Cardiac muscle cell (in vitro differentiated cells and primary cell): ENCODE results near the gene FAM240A. TPM values are rescaled to one million over a fixed set of nuclear protein-coding genes. Genes with fewer than 3 reads are reported as not detected.

Experiments used
- polyA plus RNA-seq: library from polyadenylated mRNA; unstranded; fragments of >200 nt; fragmentation: Nextera tagmentation; extraction: Ambion mirVana; gene quantifications from 2 replicates; pipeline ENCODE4 v1.2.1, GENCODE V29; 2016
- total RNA-seq: library from RNA; depleted of rRNA; stranded (reverse); fragments of >200 nt; gene quantifications from 2 replicates; pipeline ENCODE4 v1.2.3, GENCODE V29; 2016

FAM240A gene
- total and polyA plus RNA-seq, 2 experiments from 2014 or later, result not detected

Other genes with a start within 250 kb of the FAM240A start
- not detected in 2 replicates for gene CCR5, start 241.6 kb upstream of the FAM240A start, total RNA-seq
- gene CCR5, start 241.6 kb upstream of the FAM240A start, polyA plus RNA-seq, result not detected in 2 replicates
- gene CCRL2, start 205.3 kb upstream of the FAM240A start, total RNA-seq, result 7.2 and 8.6 TPM in 2 replicates
- gene CCRL2, start 205.3 kb upstream of the FAM240A start, polyA plus RNA-seq, result 5.3 and 10.4 TPM in 2 replicates
- gene LTF, start 147.6 kb upstream of the FAM240A start, total RNA-seq, result not detected in 2 replicates
- gene LTF, start 147.6 kb upstream of the FAM240A start, polyA plus RNA-seq, result not detected in 2 replicates
- gene RTP3, start 114.5 kb upstream of the FAM240A start, total RNA-seq, result not detected in 2 replicates
- gene RTP3, start 114.5 kb upstream of the FAM240A start, polyA plus RNA-seq, result not detected in 2 replicates
- gene LRRC2, start 46.2 kb upstream of the FAM240A start, total RNA-seq, result 0.56 and 0.77 TPM in 2 replicates
- 0.71 and 1.6 TPM in 2 replicates for gene LRRC2, start 46.2 kb upstream of the FAM240A start, polyA plus RNA-seq
- 3.0 and 11.4 TPM in 2 replicates for gene ALS2CL, start 81.2 kb downstream of the FAM240A start, total RNA-seq
- 2.2 and 10.8 TPM in 2 replicates for gene ALS2CL, start 81.2 kb downstream of the FAM240A start, polyA plus RNA-seq
- 0.63 and 0.85 TPM in 2 replicates for gene TMIE, start 88.9 kb downstream of the FAM240A start, total RNA-seq
- gene TMIE, start 88.9 kb downstream of the FAM240A start, polyA plus RNA-seq, result 0.53 and 0.91 TPM in 2 replicates
- gene PRSS50, start 105.3 kb downstream of the FAM240A start, total RNA-seq, result 3.2 and 4.1 TPM in 2 replicates
- gene PRSS50, start 105.3 kb downstream of the FAM240A start, polyA plus RNA-seq, result 1.9 and 2.0 TPM in 2 replicates